Adrenal gland (tissue), 12 donors: Measurements from ENCODE around the gene FHIT. TPM values are rescaled to one million over a fixed set of nuclear protein-coding genes. Genes with fewer than 3 reads are reported as not detected.

ENCODE experiments used
- DNase-seq, 7 donors: peaks; one replicate each; pipeline ENCODE4 v3.0.0-alpha.2; 2019 to 2020
- H3K27ac ChIP-seq, 5 donors: fragments of 200-600 bp; sonication (generic) in 4 of 5; 1 replicate in 3 of 5; 2 replicates in 2 of 5; pipeline versions ENCODE4 v1.5.1 to v1.8.0; 2016 to 2020; ENCODE audit warnings: mild to moderate bottlenecking in 1 of 5
- H3K27me3 ChIP-seq: fragments of 200-600 bp; 2 replicates; pipeline ENCODE4 v1.8.0; 2021
- H3K36me3 ChIP-seq, 2 donors: fragments of 200-600 bp; replicated peaks in 1 of 2; 1 replicate in 1 of 2; 2 replicates in 1 of 2; pipeline versions ENCODE4 v1.5.1 to v1.8.0; 2018 to 2022
- H3K4me1 ChIP-seq, 2 donors: fragments of 200-600 bp; replicated peaks in 1 of 2; 1 replicate in 1 of 2; 2 replicates in 1 of 2; pipeline versions ENCODE4 v1.5.1 to v1.8.0; 2018 to 2021
- H3K4me3 ChIP-seq, 4 donors: fragments of 200-600 bp; sonication (generic) in 3 of 4; one replicate each; pipeline ENCODE4 v1.5.1; 2016 to 2018
- H3K9me3 ChIP-seq, 3 donors: fragments of 200-600 bp; sonication (generic) in 1 of 3; replicated peaks in 1 of 3; 1 replicate in 2 of 3; 2 replicates in 1 of 3; pipeline versions ENCODE4 v1.5.1 to v1.8.0; 2016 to 2021
- CTCF ChIP-seq, 6 experiments: fragments of 450-650 bp in 4 of 6; fragments of 200-600 bp in 2 of 6; sonication (generic) in 1 of 6; IDR thresholded peaks; 1 replicate in 5 of 6; 2 replicates in 1 of 6; pipeline versions ENCODE4 v1.5.1 to v1.8.0; 2016 to 2021; ENCODE audit warnings: antibody characterized with exemption in 6 of 6, mild to moderate bottlenecking in 2 of 6, moderate library complexity in 1 of 6
- POLR2A ChIP-seq, 2 donors: fragments of 450-650 bp; IDR thresholded peaks; one replicate each; pipeline ENCODE4 v1.6.1; 2017; ENCODE audit warnings: antibody characterized with exemption in 2 of 2, mild to moderate bottlenecking in 2 of 2, moderate library complexity in 1 of 2
- WGBS, 4 donors: extraction: QIAGEN DNeasy Blood & Tissue Kit in 2 of 4; methylation state at CpG; one replicate each; pipeline versions ENCODE4 v1.1.5 to v1.1.7; 2013 to 2017; 5-methylcytosine and 5-hydroxymethylcytosine counted together
- intact Hi-C, 2 donors: fragments of 100-400 bp; cut with DNase I; formaldehyde crosslinking; loops; one replicate each; pipeline versions ENCODE4 v1.14.1 to v1.15.0; 2022 to 2023
- polyA plus RNA-seq, 3 donors: library from polyadenylated mRNA; stranded (reverse); fragments of 200-250 nt in 2 of 3; fragments of 350-450 nt in 1 of 3; fragmentation: Illumina TruSeq in 1 of 3; extraction: RNeasy Lipid Tissue Mini Kit (QIAGEN cat#74804) in 1 of 3; gene quantifications; one replicate each; pipeline ENCODE4 v1.2.3, GENCODE V29; 2013 to 2014
- total RNA-seq, 9 donors: library from RNA; depleted of rRNA in 4 of 9; stranded (reverse); fragments of >200 nt in 4 of 9; fragments of 120-200 nt in 1 of 9; fragmentation: NEBNext Ultra II Directional in 1 of 9; extraction: Animal tissue kit (Norgen Biotek cat#: 25700) in 1 of 9; gene quantifications; one replicate each; pipeline versions ENCODE4 v1.1.0 to v1.2.4, GENCODE V29; 2013 to 2023
- donor health status: healthy with polysubstance abuse.
- donor health status: Bipolar disorder and iron deficiency.
- donor health status: DM: yes; HTN: yes; CAD: no.
- donor health status: DM: no; HTN: no; CAD: no.
- donor health status: DM: no; HTN: no; CAD: no.
- donor health status: DM: yes; HTN: yes; CAD: no.

The FHIT gene
- total and polyA plus RNA-seq, 12 donors = 14.1 to 43.9 (median 28.8) TPM

DNA sequence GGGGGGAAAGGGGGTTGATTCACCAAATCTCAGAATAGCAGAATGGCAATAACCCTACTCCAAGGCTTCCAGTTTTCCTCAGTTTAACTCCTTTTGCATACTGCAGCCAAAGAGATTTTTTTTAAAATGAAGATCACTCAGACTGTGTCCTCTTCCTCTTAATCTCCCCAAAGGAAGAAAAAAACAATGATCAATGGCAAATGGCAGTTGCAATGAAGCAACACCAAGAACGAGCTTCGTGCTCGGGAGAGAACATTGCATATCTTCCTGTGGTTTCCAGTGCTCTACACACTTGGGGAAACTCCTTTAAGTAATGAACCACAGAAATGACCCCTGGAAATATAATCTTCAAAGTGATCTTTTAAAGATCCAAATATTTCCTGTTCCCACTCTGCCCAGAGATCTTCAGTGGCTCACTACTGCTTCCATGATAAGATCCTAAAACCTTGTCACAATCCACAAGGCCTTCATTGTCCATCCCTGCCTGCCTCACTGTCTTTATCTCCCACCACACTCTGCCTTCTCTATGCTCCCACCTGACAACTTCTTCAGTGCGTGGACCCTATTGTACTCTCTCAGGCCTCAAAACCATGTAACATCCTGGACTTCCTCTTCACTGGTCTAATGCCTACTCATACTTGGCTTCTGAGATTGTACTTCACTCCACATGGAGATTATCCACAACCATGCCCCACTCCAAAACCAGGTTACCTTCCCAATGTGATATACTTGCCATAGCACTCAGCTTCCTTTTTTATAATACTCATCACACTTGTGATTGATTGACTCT lies 394.8 kb downstream of the FHIT start:
- no peak overlapping the region for H3K4me3 ChIP-seq
- intact Hi-C loops = no loop called here
- no peaks in the 10 kb centered on the region for H3K27me3 ChIP-seq
- no peak for TF ChIP-seq CTCF (IDR thresholded peaks at IDR 0.05)
- no peak for TF ChIP-seq POLR2A (IDR thresholded peaks at IDR 0.05)
- no peaks in the 10 kb centered on the region for H3K36me3 ChIP-seq
- WGBS, 4 donors = 76 to 91% (median 86%) methylated on average over 4 of the region's 4 CpGs
- DNase-seq = no peak
- H3K4me1 ChIP-seq = no peaks in the 10 kb centered on the region
- H3K9me3 ChIP-seq = no peaks in the 10 kb centered on the region
- no peak overlapping the region for H3K27ac ChIP-seq

DNA sequence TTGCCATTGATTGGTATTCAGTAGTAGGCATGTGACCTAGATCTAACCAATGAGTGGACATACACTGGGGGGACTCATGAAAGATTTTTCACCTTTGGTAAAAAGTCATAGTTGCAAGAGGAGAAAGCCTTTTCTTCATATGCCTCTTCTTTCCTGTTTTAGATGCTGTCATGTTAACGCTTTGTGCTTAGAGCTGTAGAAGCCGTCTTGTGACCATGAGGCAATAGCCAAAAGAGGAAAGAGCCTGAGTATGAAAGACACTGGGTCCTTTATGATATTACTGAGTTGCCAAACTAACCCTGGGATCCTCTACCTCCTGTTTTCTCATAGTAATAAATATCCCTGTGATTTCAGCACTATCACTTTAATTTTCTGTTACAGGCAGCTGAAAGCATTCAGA lies 396.0 kb downstream of the FHIT start:
- DNase-seq = peak in 2 of 7 donors; percentile 6 to 21
- no peaks in the 10 kb centered on the region for H3K27me3 ChIP-seq
- no peak overlapping the region for H3K27ac ChIP-seq
- H3K4me1 ChIP-seq = no peaks in the 10 kb centered on the region
- H3K4me3 ChIP-seq = no peak overlapping the region
- H3K9me3 ChIP-seq = no peaks in the 10 kb centered on the region
- 76 to 85% (median 80%) methylated on average over 2 of the region's 2 CpGs for WGBS, 4 donors
- intact Hi-C loops = no loop called here
- H3K36me3 ChIP-seq = no peaks in the 10 kb centered on the region
- TF ChIP-seq CTCF (IDR thresholded peaks at IDR 0.05) (no peak), POLR2A (IDR thresholded peaks at IDR 0.05) (no peak)

- Histone ChIP-seq H3K9me3 (no peaks in the 10 kb centered on the region), H3K4me1 (no peaks in the 10 kb centered on the region), H3K36me3 (no peaks in the 10 kb centered on the region), H3K4me3 (no peak overlapping the region), H3K27me3 (no peaks in the 10 kb centered on the region), H3K27ac (no peak overlapping the region)
- no peak for DNase-seq
- intact Hi-C loops = no loop called here
- TF ChIP-seq POLR2A (IDR thresholded peaks at IDR 0.05) = no peak
- WGBS, 4 donors = 74 to 86% (median 81%) methylated on average over 1 of the region's 1 CpG
Measured at GRCh38 chr3:60854791-60855190, 396.5 kb downstream of the FHIT start.

- Histone ChIP-seq H3K27ac (no peak overlapping the region), H3K4me3 (no peak overlapping the region), H3K27me3 (no peaks in the 10 kb centered on the region), H3K36me3 (no peaks in the 10 kb centered on the region), H3K9me3 (no peaks in the 10 kb centered on the region), H3K4me1 (no peaks in the 10 kb centered on the region)
- WGBS, 4 donors = 40 to 88% (median 63%) methylated on average over 2 of the region's 2 CpGs
- DNase-seq = no peak
- TF ChIP-seq POLR2A (IDR thresholded peaks at IDR 0.05) (no peak), CTCF (IDR thresholded peaks at IDR 0.05) (no peak)
- intact Hi-C loops = no loop called here
Measured at GRCh38 chr3:60847791-60848190, 403.5 kb downstream of the FHIT start.

DNA sequence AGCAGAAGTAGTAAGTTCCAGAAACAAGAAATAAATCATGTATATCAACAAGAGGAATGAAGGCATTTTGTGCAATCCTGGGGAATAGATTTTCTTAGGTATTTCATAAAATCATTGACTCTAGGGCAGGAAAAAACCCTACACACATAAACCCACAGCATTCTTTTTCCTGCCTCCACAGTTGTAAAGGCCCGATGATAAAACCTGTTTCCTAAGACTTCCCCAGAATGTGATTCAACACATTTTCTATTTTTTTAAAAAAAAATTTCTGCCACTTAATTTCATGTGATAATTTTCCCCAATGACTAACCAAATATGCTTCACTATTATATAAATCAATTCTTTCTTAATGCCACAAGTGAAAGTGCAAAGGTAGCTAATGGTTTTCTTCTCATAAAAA lies 407.0 kb downstream of the FHIT start:
- WGBS, 4 donors = 75 to 88% (median 83%) methylated on average over 1 of the region's 1 CpG
- DNase-seq = no peak
- intact Hi-C loops = no loop called here
- Histone ChIP-seq H3K9me3 (no peaks in the 10 kb centered on the region), H3K4me1 (peaks cover 0 to 8% of the 10 kb centered on the region in 2 donors), H3K36me3 (no peaks in the 10 kb centered on the region), H3K27ac (no peak overlapping the region), H3K27me3 (no peaks in the 10 kb centered on the region), H3K4me3 (no peak overlapping the region)
- TF ChIP-seq CTCF (IDR thresholded peaks at IDR 0.05) (no peak), POLR2A (IDR thresholded peaks at IDR 0.05) (no peak)
